MM.1S (cell line): ENCODE data around the gene ACACB.

Source experiments
- DNase-seq: peaks from one replicate; pipeline ENCODE4 v3.0.0-alpha.2; 2015
- H2AFZ ChIP-seq: fragments of 300-600 bp; sonication (generic); 2 replicates; pipeline ENCODE4 v1.6.0; 2016; ENCODE audit warnings: antibody characterized with exemption, low read length
- H3F3A ChIP-seq: fragments of 300-600 bp; sonication (generic); 2 replicates; pipeline ENCODE4 v1.6.1; 2016; ENCODE audit warnings: mild to moderate bottlenecking, antibody characterized with exemption, low read length, moderate library complexity, mixed read lengths; ENCODE audit not compliant: insufficient read depth
- H3K27ac ChIP-seq: fragments of 300-600 bp; sonication (generic); 2 replicates; pipeline ENCODE4 v1.5.1; 2016; ENCODE audit warnings: mild to moderate bottlenecking, low read length
- H3K27me3 ChIP-seq: fragments of 300-600 bp; sonication (generic); replicated peaks from 2 replicates; pipeline ENCODE4 v1.6.0; 2016; ENCODE audit warnings: low read length; ENCODE audit not compliant: insufficient read depth
- H3K36me3 ChIP-seq: fragments of 300-600 bp; sonication (generic); replicated peaks from 2 replicates; pipeline ENCODE4 v1.6.1; 2016; ENCODE audit warnings: mild to moderate bottlenecking, low read length, mixed read lengths; ENCODE audit not compliant: insufficient read depth
- H3K4me1 ChIP-seq: fragments of 300-600 bp; sonication (generic); 2 replicates; pipeline ENCODE4 v1.6.1; 2016; ENCODE audit warnings: low read length, mixed read lengths
- H3K4me2 ChIP-seq: fragments of 300-600 bp; sonication (generic); 2 replicates; pipeline ENCODE4 v1.6.0; 2016; ENCODE audit warnings: low read depth, low read length
- H3K4me3 ChIP-seq: fragments of 300-600 bp; sonication (generic); 2 replicates; pipeline ENCODE4 v1.5.1; 2016; ENCODE audit warnings: low read length, mixed read lengths
- H3K79me2 ChIP-seq: fragments of 300-600 bp; sonication (generic); 2 replicates; pipeline ENCODE4 v1.6.1; 2016; ENCODE audit warnings: mixed run types, low read length, mixed read lengths
- H3K9ac ChIP-seq: fragments of 300-600 bp; sonication (generic); 2 replicates; pipeline ENCODE4 v1.6.1; 2016; ENCODE audit warnings: low read length, mixed read lengths
- H3K9me2 ChIP-seq: fragments of 300-600 bp; sonication (generic); replicated peaks from 2 replicates; pipeline ENCODE4 v1.6.1; 2016; ENCODE audit warnings: mild to moderate bottlenecking, low read length, mixed read lengths; ENCODE audit not compliant: insufficient read depth
- H3K9me3 ChIP-seq: fragments of 300-600 bp; sonication (generic); replicated peaks from 2 replicates; pipeline ENCODE4 v1.6.1; 2016; ENCODE audit warnings: mild to moderate bottlenecking, low read length, mixed read lengths; ENCODE audit not compliant: insufficient read depth
- H4K20me1 ChIP-seq: fragments of 300-600 bp; sonication (generic); 2 replicates; pipeline ENCODE4 v1.6.1; 2016; ENCODE audit warnings: mild to moderate bottlenecking, low read length, moderate library complexity, mixed read lengths; ENCODE audit not compliant: insufficient read depth
- EZH2 ChIP-seq: fragments of 300-600 bp; sonication (generic); optimal IDR thresholded peaks from 2 replicates; pipeline ENCODE3; 2017; ENCODE audit warnings: low read depth, mild to moderate bottlenecking, antibody characterized with exemption, low read length, mixed read lengths
- EZH2phosphoT487 ChIP-seq: fragments of 300-600 bp; sonication (generic); IDR thresholded peaks from 2 replicates; pipeline ENCODE4 v1.6.1; 2018; ENCODE audit warnings: antibody characterized with exemption, low read length
- TF ChIP-seq, protein P1 (sequence below): fragments of 300-600 bp; sonication (generic); IDR thresholded peaks from 2 replicates; pipeline ENCODE4 v1.5.1; 2016; ENCODE audit warnings: antibody characterized with exemption, low read length, mixed read lengths

Gene ACACB

DNA sequence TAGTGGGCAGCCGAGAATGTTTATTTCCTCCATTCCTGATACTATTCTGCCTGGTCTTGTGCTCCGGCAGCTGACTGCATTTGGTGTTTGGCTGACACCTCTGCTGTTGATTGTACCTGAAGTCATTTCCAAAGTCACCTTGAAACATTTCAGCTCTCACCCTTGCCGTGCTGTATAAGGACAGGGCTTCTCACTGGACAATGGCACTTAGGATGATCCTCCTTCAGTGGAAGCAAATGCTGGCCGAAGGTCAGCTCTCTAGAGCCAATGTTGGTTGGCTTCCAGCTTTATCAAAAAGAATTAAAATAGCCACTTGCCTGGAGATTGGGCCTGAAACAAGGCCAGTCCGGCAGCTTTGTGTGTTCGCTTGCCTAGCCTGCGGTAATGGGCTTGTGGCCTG, 44.0 kb downstream of the ACACB start:
- Histone ChIP-seq H3K9ac (no peak overlapping the region), H3K4me3 (no peak overlapping the region), H3K27ac (no peak overlapping the region), H3K9me3 (no peaks in the 10 kb centered on the region), H3K36me3 (no peaks in the 10 kb centered on the region), H3K9me2 (no peaks in the 10 kb centered on the region), H2AFZ (no peak overlapping the region), H4K20me1 (no peaks in the 10 kb centered on the region), H3F3A (peaks cover 2% of the 10 kb centered on the region; the same call in 1 of the 2 replicates), H3K4me2 (no peak overlapping the region), H3K27me3 (no peaks in the 10 kb centered on the region), H3K79me2 (peaks cover 70% of the 10 kb centered on the region), H3K4me1 (peaks cover 5% of the 10 kb centered on the region; the same call in 1 of the 2 replicates)
- no peak for DNase-seq
- TF ChIP-seq EZH2 = no peak
- TF ChIP-seq, protein P1, sequence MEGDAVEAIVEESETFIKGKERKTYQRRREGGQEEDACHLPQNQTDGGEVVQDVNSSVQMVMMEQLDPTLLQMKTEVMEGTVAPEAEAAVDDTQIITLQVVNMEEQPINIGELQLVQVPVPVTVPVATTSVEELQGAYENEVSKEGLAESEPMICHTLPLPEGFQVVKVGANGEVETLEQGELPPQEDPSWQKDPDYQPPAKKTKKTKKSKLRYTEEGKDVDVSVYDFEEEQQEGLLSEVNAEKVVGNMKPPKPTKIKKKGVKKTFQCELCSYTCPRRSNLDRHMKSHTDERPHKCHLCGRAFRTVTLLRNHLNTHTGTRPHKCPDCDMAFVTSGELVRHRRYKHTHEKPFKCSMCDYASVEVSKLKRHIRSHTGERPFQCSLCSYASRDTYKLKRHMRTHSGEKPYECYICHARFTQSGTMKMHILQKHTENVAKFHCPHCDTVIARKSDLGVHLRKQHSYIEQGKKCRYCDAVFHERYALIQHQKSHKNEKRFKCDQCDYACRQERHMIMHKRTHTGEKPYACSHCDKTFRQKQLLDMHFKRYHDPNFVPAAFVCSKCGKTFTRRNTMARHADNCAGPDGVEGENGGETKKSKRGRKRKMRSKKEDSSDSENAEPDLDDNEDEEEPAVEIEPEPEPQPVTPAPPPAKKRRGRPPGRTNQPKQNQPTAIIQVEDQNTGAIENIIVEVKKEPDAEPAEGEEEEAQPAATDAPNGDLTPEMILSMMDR = no peak
- no peak for TF ChIP-seq EZH2phosphoT487

DNA sequence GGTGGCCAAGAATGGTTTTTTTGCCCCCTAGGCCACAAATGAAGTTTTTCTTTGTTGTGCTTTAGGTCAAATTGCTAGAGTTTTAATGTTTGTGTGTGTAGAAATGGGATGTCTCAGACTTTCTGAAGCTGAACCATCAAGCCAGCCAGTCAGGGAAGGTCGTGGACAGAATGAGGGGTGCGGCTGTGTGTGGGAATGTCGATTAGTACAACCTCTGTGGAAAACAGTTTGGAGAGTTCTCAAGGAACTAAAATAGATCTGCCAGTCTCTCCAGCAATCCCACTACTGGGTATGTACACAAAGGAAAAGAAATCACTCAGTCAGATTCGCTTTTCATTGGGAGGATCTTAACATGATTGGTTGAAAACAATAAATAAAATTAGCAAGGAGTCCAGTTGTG, 44.5 kb downstream of the ACACB start:
- no peaks in the 10 kb centered on the region for H3K9me2 ChIP-seq
- H3K4me2 ChIP-seq = no peak overlapping the region
- peaks cover 66% of the 10 kb centered on the region for H3K79me2 ChIP-seq
- no peaks in the 10 kb centered on the region for H4K20me1 ChIP-seq
- H3F3A ChIP-seq = no peaks in the 10 kb centered on the region
- no peak overlapping the region for H3K4me3 ChIP-seq
- H3K9me3 ChIP-seq = no peaks in the 10 kb centered on the region
- no peak for DNase-seq
- H3K4me1 ChIP-seq = peaks cover under 1% of the 10 kb centered on the region; the same call in 1 of the 2 replicates
- H3K27ac ChIP-seq = no peak overlapping the region
- TF ChIP-seq EZH2 (no peak), EZH2phosphoT487 (no peak)
- TF ChIP-seq, protein P1 = no peak
- no peak overlapping the region for H3K9ac ChIP-seq
- H3K36me3 ChIP-seq = no peaks in the 10 kb centered on the region
- H2AFZ ChIP-seq = no peak overlapping the region
- H3K27me3 ChIP-seq = no peaks in the 10 kb centered on the region

DNA sequence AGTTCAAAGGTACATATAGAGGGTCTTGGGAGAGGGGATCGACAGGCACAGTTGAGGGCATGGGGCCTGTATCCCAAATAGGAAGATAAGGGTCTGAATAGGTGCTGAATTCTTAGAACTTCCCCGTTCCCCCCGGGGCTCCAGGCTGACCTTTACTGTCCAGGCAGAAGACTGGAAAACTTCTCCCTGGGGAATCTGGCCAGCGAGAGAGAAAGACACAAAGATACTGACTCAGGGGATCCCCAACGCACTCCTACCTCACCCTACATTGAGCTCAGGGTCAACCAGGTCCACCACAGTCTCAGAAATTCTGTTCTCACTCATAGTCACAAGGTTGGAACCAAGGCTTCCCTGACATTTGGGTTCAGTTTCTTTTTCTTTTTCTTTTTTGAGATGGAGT, 46.2 kb downstream of the ACACB start:
- H3K4me2 ChIP-seq = no peak overlapping the region
- no peaks in the 10 kb centered on the region for H3K9me3 ChIP-seq
- H3K79me2 ChIP-seq = peaks cover 50% of the 10 kb centered on the region
- no peaks in the 10 kb centered on the region for H4K20me1 ChIP-seq
- no peak for DNase-seq
- no peaks in the 10 kb centered on the region for H3K27me3 ChIP-seq
- no peaks in the 10 kb centered on the region for H3K9me2 ChIP-seq
- TF ChIP-seq EZH2 (no peak), EZH2phosphoT487 (no peak)
- TF ChIP-seq, protein P1 = no peak
- H3F3A ChIP-seq = no peaks in the 10 kb centered on the region
- no peak overlapping the region for H2AFZ ChIP-seq
- no peak overlapping the region for H3K27ac ChIP-seq
- H3K4me3 ChIP-seq = no peak overlapping the region
- H3K4me1 ChIP-seq = no peaks in the 10 kb centered on the region
- no peak overlapping the region for H3K9ac ChIP-seq
- H3K36me3 ChIP-seq = no peaks in the 10 kb centered on the region
